DMS 273 (cell line): Measurements from ENCODE around the gene RNF150.
A peak's percentile ranks its signal among the peaks of the same experiment; 100 is the strongest.
"Not testable (repeated sequence)": the region's sequence is repeated elsewhere in the genome, so short reads cannot be mapped to it uniquely, and the experiment has no call there.

Source experiments
- DNase-seq: peaks from one replicate; lab custom pipeline; 2025; ENCODE audit not compliant: unreplicated experiment; lab: John Stamatoyannopoulos, UW

The RNF150 gene

DNA sequence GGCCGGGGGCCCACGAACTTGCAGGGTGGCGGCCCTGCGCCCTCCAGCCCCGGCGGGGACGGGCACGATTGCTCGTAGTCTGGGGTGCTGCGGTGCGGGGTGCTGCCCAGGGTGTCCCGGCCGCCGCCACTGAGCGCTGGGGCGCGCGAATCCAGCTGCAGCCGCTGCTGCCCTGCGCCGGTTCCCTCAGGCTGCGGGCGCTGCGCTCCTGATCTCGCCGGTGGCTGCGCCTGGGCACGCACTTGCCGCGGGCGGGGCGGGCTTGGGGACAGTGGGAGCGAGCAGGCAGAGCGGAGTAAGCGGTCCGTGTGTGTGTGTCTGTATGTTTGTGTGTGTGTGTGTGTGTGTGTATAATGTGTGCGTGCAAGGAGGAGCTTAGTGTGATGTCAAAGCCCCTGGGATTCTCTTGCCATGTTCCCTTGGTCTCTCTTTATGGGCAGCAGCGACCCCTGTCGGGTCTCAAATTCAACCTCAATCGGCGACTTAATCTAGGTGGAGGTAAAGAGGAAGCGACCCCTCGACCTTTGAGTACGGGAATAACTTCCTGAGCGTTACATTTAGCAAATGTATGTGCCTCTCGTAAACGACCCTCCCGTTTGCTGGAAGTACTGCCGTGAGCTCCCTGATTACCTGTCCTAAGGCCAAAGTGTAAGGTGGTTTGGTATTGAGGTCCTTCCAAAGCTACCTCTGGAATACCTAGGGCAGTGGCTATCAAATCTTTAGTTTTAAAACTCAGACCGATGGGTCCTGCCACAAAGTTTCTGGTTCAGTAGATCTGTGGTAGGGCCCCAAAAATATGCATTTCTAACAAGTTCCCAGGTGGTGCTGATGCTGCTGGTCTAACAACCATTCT is at the start of gene RNF150:
TSS of gene RNF150 (minus strand) at position 324 of the 853 bp plus-strand sequence.
- DNase-seq = peak; percentile 90

- no peak for DNase-seq
These were observed 47.9 kb upstream of the RNF150 start for GRCh38 chr4:141180991-141181761.

GRCh38 chr4:141179474-141180373 is 46.5 kb upstream of the RNF150 start:
- no peak for DNase-seq

GRCh38 chr4:141177171-141177570 is 43.9 kb upstream of the RNF150 start:
- no peak for DNase-seq

DNA sequence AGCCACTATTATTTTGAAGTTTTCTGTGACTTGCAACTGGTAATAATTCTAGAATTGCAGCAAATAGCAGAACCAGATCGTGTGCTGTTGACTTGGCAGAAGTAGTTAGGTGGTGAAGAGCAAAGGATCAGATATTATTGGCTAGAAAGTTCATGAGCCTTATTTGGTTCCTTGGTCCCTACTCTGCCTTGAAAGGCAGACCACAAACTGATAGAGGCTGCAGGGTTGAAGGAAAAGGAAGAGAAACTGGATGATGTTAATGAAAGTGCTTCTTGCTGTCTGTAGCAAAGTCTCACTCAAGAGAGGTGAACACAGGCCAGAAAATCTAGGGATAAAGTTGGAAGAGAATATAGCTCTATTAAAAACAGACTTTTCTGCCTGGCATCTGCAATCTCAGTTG is 41.2 kb upstream of the RNF150 start:
- DNase-seq = no peak

DNA sequence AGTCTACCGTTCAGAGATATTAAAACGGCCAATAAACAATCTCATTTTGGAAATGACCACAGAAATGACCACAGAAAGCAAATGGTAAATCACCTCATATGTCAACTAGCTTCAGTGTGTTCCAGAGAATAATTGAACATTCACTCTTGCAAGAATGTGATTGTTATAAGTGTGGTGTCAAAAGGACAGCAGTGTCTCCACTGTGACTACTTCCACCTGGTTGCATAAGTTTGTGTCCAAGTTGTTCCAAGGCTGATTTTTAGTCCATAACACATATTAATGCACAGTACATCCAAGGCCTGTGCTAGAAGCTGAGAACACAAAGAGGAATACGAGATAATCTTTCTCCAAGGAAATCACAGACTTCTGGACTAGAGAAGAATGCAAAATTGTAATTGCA is 37.4 kb upstream of the RNF150 start:
- DNase-seq = no peak

- no peak for DNase-seq
These were observed 36.1 kb upstream of the RNF150 start for GRCh38 chr4:141169391-141169790.

DNA sequence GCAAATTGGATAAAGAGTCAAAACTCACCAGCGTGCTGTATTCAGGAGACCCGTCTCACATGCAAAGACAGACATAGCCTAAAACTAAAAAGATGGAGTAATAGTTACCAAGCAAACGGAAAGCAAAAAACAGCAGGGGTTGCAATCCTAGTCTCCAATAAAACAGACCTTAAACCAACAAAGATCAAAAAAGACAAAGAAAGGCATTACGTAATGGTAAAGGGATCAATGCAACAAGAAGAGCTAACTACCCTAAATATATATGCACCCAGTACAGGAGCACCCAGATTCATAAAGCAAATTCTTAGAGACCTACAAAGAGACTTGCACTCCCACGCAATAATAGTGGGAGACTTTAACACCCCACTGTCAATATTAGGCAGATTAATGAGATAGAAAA is 31.7 kb upstream of the RNF150 start:
- not testable (repeated sequence) for DNase-seq

DNA sequence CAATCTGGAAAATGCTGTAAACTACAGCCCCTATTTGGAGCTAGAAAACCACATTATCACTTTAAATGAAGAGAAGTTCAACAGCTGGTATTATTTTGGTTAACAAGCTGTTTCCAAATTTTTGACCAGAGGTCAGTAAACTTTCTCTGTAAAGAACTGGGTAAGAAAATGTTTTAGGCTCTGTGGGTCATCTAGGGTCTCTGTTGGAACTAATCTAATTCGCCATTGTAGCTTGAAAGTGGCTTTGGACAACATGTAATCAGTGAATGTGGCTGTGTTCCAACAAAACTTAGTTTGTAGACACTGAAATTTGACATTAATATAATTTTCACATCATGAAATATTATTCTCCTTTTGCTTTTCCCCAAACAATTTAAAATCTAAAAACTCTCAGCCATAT is 25.8 kb upstream of the RNF150 start:
- no peak for DNase-seq

- DNase-seq = peak; percentile 40
These were observed 24.9 kb upstream of the RNF150 start for GRCh38 chr4:141158219-141158618.

DNA sequence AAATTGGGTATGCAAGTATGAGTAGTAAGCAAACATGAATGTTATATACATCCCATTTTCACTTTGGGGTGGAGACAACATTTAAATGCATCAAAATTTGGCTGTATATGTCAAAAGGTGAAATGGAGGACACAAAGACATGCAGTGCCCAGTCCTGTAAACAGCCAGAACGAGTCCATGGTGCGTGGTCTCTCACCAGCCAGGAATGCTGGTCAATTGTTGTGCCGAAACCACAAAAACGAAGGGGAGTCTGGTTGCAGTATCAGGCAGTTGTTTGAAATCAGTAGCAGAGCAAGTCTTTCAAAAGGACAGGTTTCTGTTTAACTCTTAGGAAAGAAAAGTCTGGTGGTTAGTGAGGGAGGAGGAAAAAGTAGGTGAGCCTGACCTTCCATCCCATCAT is 22.3 kb upstream of the RNF150 start:
- no peak for DNase-seq

- no peak for DNase-seq
These were observed 21.5 kb upstream of the RNF150 start for GRCh38 chr4:141154725-141155124.

GRCh38 chr4:141153751-141154510 is 20.7 kb upstream of the RNF150 start:
- no peak for DNase-seq

- DNase-seq = no peak
These were observed 10.9 kb upstream of the RNF150 start for GRCh38 chr4:141144207-141144606.

GRCh38 chr4:141142423-141142822 is 9.2 kb upstream of the RNF150 start:
- no peak for DNase-seq

GRCh38 chr4:141140391-141141200 is 7.3 kb upstream of the RNF150 start:
- no peak for DNase-seq

DNA sequence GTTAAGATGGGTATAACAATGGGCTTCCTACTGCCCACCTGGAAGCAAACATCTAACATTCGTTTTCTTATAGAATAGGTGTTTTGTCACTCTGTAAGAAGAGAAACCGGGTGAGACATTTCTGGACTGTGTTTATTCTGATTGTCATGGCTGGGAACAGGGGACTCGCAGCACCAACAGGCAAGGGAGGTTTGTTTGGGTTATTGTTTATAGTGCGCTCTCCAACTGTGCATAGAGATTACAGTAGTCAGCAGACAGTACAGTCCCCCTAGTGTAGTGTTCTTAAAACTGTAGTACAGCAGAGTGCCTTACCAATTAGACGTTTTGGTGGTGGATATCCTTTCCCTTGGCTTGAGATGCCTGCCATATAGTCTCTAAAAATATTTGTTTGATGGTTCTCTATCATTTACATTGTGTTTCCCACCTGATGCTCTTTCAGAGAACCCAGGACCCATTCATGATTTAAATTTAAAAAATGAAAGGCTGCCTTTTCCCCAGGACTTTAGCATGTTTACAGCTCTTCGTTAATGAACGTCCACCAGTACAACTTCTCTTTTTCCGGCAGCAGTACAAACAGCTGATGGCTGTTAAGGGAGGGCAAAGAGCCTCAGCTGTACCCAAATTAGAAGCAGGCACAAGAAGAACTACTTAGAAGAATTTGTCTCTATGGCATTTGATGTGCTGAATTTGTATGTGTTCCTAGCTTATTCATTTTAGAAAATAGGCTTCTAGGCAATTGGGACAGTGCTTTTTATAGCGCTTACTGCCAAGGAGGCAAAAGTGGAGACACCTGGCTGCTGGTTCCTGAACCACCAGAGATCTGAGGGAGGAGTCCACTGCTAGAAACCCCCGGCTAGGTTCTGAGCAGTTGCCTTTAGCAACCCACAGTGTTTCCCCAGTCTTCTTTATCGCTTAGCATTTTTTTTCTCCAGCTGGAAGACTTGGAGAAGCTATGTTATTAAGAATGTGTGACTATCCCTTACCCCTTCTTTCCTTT is 1.0 kb upstream of the RNF150 start:
- peak; percentile 5 for DNase-seq

DNA sequence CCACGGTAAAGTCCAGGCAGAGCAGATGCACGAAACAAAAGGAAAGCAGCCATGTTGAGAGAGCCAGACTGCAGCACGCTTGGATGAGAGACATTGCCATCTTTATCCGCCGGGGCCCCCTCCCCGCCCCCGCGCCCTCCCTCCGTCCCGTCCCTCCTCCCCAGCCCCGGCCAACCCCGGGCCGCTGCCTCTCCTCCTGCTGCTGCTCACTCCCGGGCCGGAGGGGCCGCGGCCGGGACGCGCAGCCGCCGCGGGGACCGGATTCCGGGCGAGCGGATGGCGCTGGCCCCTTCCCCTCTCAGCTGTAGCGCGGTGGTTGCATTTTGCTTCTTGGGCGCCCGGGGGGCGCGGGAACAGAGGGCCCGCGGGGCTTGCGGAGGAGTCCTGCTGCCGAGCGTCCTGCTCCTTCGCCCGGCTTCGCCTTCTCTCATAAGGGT is 542 bp downstream of the RNF150 start:
- DNase-seq = peak; percentile 58
